Activated B cell treated with CpG ODN at 0.5 μM for 24 hours (primary cell): ENCODE results near the gene NEIL3. TPM values are rescaled to one million over a fixed set of nuclear protein-coding genes. Genes with fewer than 3 reads are reported as not detected.

Source experiments
- ATAC-seq: fragments of 200-7000 bp; cut with Tn5 transposase; one replicate; pipeline ENCODE4 v1.10.0; 2021; ENCODE audit warnings: low read depth, mild to moderate bottlenecking, moderate library complexity
- CTCF ChIA-PET: fragments of 350-600 bp; sonication (Branson Sonifier 250); formaldehyde crosslinking; loops from one replicate; lab custom pipeline; 2021; ENCODE audit warnings: antibody characterized with exemption; lab: Charles Lee
- POLR2A ChIA-PET: fragments of 350-600 bp; sonication (Branson Sonifier 250); formaldehyde crosslinking; loops from one replicate; lab custom pipeline; 2021; ENCODE audit warnings: antibody characterized with exemption; lab: Charles Lee
- DNase-seq: peaks from one replicate; pipeline ENCODE4 v3.0.0; 2022
- H3K27ac Mint-ChIP-seq: one replicate; pipeline ENCODE4 v1.8.0; 2020; ENCODE audit warnings: mixed read lengths
- H3K27me3 Mint-ChIP-seq: one replicate; pipeline ENCODE4 v1.8.0; 2021; ENCODE audit warnings: mixed read lengths
- H3K36me3 Mint-ChIP-seq: one replicate; pipeline ENCODE4 v1.8.0; 2021; ENCODE audit warnings: low read depth, mixed read lengths
- H3K4me1 Mint-ChIP-seq: one replicate; pipeline ENCODE4 v1.8.0; 2021; ENCODE audit warnings: mixed read lengths
- H3K4me3 Mint-ChIP-seq: one replicate; pipeline ENCODE4 v1.8.0; 2020; ENCODE audit warnings: mild to moderate bottlenecking, mixed read lengths
- H3K9me3 Mint-ChIP-seq: one replicate; pipeline ENCODE4 v1.8.0; 2020; ENCODE audit warnings: mixed read lengths
- CTCF ChIP-seq: fragments of 200-600 bp; IDR thresholded peaks from one replicate; pipeline ENCODE4 v1.8.0; 2022; ENCODE audit warnings: antibody characterized with exemption, mild to moderate bottlenecking
- intact Hi-C: fragments of 100-400 bp; cut with micrococcal nuclease; formaldehyde crosslinking; loops from one replicate; pipeline ENCODE4 v1.15.1; 2024
- total RNA-seq: library from RNA; stranded (reverse); gene quantifications from 2 replicates; pipeline ENCODE4 v1.2.3, GENCODE V29; 2022

NEIL3 gene
- total RNA-seq, 1 donor from 2014 or later = 0.35 TPM

DNA sequence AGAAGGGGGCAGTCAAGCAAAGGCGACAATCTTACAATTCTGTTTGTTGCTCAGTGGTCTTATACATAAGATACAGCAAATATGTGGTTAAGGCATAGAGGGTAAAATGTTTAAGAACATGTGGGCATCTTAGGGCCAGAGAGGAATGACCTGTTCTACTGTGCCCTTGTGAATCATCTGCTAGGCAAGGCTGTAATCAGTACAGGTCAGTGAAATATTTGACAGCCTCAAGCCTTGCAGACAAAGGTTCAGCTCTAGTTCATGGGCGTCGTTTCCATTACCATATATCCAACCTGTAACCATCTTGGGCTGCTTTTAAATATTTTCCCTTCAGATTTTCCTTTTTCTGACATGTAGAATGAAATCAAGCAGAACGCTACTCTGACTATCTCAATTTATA is 95.3 kb downstream of the NEIL3 start:
- ATAC-seq (no peak), DNase-seq (no peak)
- Mint-ChIP-seq H3K4me3 (no peak overlapping the region), H3K27ac (no peak overlapping the region), H3K9me3 (no peaks in the 10 kb centered on the region), H3K27me3 (peaks cover 1% of the 10 kb centered on the region), H3K4me1 (no peaks in the 10 kb centered on the region), H3K36me3 (no peaks in the 10 kb centered on the region)
- intact Hi-C loops = no loop called here
- POLR2A ChIA-PET = no interaction called here
- TF ChIP-seq CTCF = no peak
- CTCF ChIA-PET = no interaction called here

DNA sequence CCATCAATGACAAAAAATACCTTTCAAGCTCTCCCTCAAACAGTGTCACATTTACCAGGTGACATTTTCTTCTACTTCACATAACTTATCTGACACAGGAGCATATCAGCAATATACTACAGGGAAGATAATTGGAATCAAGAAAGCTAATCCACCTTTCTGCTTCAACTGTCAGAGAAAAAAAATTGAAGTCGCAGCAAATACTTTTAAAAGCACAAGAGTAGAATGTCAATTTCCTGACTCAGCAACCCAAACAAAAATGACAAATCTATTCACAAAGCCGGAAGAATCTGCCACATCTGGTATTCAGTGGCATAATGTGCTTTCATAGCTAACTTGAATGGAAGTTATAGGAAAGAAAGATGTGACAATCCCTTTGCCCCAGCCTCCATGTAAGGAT is 95.8 kb downstream of the NEIL3 start:
- ATAC-seq (no peak), DNase-seq (no peak)
- Mint-ChIP-seq H3K27me3 (no peaks in the 10 kb centered on the region), H3K27ac (no peak overlapping the region), H3K4me3 (no peak overlapping the region), H3K36me3 (no peaks in the 10 kb centered on the region), H3K4me1 (no peaks in the 10 kb centered on the region), H3K9me3 (no peaks in the 10 kb centered on the region)
- ChIA-PET CTCF (no interaction called here), POLR2A (no interaction called here)
- intact Hi-C loops = no loop called here
- TF ChIP-seq CTCF = no peak

GRCh38 chr4:177408023-177408422 is 98.3 kb downstream of the NEIL3 start:
- DNase-seq = no peak
- Mint-ChIP-seq H3K9me3 (no peaks in the 10 kb centered on the region), H3K4me1 (no peaks in the 10 kb centered on the region), H3K27me3 (no peaks in the 10 kb centered on the region), H3K4me3 (no peak overlapping the region), H3K27ac (no peak overlapping the region), H3K36me3 (no peaks in the 10 kb centered on the region)
- no peak for ATAC-seq
- intact Hi-C loops = no loop called here
- POLR2A ChIA-PET = no interaction called here
- CTCF ChIA-PET = no interaction called here
- TF ChIP-seq CTCF = no peak

GRCh38 chr4:177410566-177410965 is 100.9 kb downstream of the NEIL3 start:
- H3K36me3 Mint-ChIP-seq = no peaks in the 10 kb centered on the region
- ChIA-PET POLR2A (no interaction called here), CTCF (no interaction called here)
- H3K27me3 Mint-ChIP-seq = no peaks in the 10 kb centered on the region
- TF ChIP-seq CTCF = no peak
- no peaks in the 10 kb centered on the region for H3K9me3 Mint-ChIP-seq
- no peaks in the 10 kb centered on the region for H3K4me1 Mint-ChIP-seq
- DNase-seq (no peak), ATAC-seq (no peak)
- intact Hi-C loops = no loop called here
- H3K4me3 Mint-ChIP-seq = no peak overlapping the region
- no peak overlapping the region for H3K27ac Mint-ChIP-seq

- H3K27me3 Mint-ChIP-seq = no peaks in the 10 kb centered on the region
- no peak for TF ChIP-seq CTCF
- ChIA-PET CTCF (no interaction called here), POLR2A (no interaction called here)
- intact Hi-C loops = no loop called here
- H3K4me3 Mint-ChIP-seq = no peak overlapping the region
- ATAC-seq (no peak), DNase-seq (no peak)
- H3K4me1 Mint-ChIP-seq = no peaks in the 10 kb centered on the region
- H3K36me3 Mint-ChIP-seq = no peaks in the 10 kb centered on the region
- no peak overlapping the region for H3K27ac Mint-ChIP-seq
- H3K9me3 Mint-ChIP-seq = no peaks in the 10 kb centered on the region
These were observed 102.3 kb downstream of the NEIL3 start for GRCh38 chr4:177411996-177412395.

Other genes with a start within 250 kb of the NEIL3 start
- 27.7 and 31.1 TPM in 2 replicates for gene AGA, start 132.6 kb downstream of the NEIL3 start, total RNA-seq